Keratinocyte (primary cell): ENCODE data around the gene SNX3. TPM values are rescaled to one million over a fixed set of nuclear protein-coding genes. Genes with fewer than 3 reads are reported as not detected.

ENCODE experiments used
- DNase-seq: peaks from one replicate; pipeline ENCODE4 v3.0.0-alpha.2; 2011; ENCODE audit warnings: low read depth, missing footprints, low spot score
- FAIRE-seq: peaks from 2 replicates; lab custom pipeline; 2011; peaks lifted over from hg19 to GRCh38; lab: Jason Lieb, UNC
- H2AFZ ChIP-seq: 2 replicates; pipeline ENCODE4 v1.6.0; 2012; ENCODE audit warnings: low read length, control low read depth, inconsistent platforms; ENCODE audit not compliant: control insufficient read depth
- H3K27ac ChIP-seq: 2 replicates; pipeline ENCODE4 v1.5.1; 2011; ENCODE audit warnings: low read length; ENCODE audit not compliant: control insufficient read depth, insufficient read depth
- H3K27me3 ChIP-seq: 3 replicates; pipeline ENCODE4 v1.6.0; 2011; ENCODE audit warnings: low read length; ENCODE audit not compliant: control insufficient read depth, insufficient read depth; ENCODE audit errors: extremely low read depth
- H3K36me3 ChIP-seq, 2 experiments: 2 replicates in 1 of 2; 3 replicates in 1 of 2; pipeline ENCODE4 v1.5.1; 2011; ENCODE audit warnings: low read length in 2 of 2, mild to moderate bottlenecking in 1 of 2; ENCODE audit not compliant: control insufficient read depth in 2 of 2, insufficient read depth in 2 of 2; ENCODE audit errors: extremely low read depth in 1 of 2
- H3K4me1 ChIP-seq: 3 replicates; pipeline ENCODE4 v1.5.1; 2011; ENCODE audit warnings: low read length; ENCODE audit not compliant: control insufficient read depth, insufficient read depth; ENCODE audit errors: extremely low read depth
- H3K4me2 ChIP-seq: 3 replicates; pipeline ENCODE4 v1.6.0; 2011; ENCODE audit warnings: low read depth, low read length; ENCODE audit not compliant: control insufficient read depth, insufficient read depth; ENCODE audit errors: extremely low read depth
- H3K4me3 ChIP-seq, 3 experiments: fragments of 200-600 bp in 1 of 3; sonication (generic) in 1 of 3; 2 replicates in 2 of 3; 3 replicates in 1 of 3; pipeline ENCODE4 v1.5.1; 2011 to 2016; ENCODE audit warnings: low read length in 3 of 3, mild to moderate bottlenecking in 3 of 3, control low read depth in 2 of 3, inconsistent platforms in 1 of 3, low read depth in 1 of 3, mixed read lengths in 1 of 3, mixed run types in 1 of 3, moderate library complexity in 1 of 3; ENCODE audit not compliant: control insufficient read depth in 2 of 3, insufficient read depth in 2 of 3; ENCODE audit errors: extremely low read depth in 1 of 3
- H3K79me2 ChIP-seq: 2 replicates; pipeline ENCODE4 v1.6.0; 2012; ENCODE audit warnings: low read length; ENCODE audit not compliant: control insufficient read depth, insufficient read depth
- H3K9ac ChIP-seq: 3 replicates; pipeline ENCODE4 v1.6.0; 2011; ENCODE audit warnings: low read length; ENCODE audit not compliant: control insufficient read depth, insufficient read depth; ENCODE audit errors: extremely low read depth
- H3K9me1 ChIP-seq: 3 replicates; pipeline ENCODE4 v1.6.0; 2011; ENCODE audit warnings: low read length; ENCODE audit not compliant: control insufficient read depth, insufficient read depth; ENCODE audit errors: extremely low read depth
- H3K9me3 ChIP-seq: 2 replicates; pipeline ENCODE4 v1.5.1; 2012; ENCODE audit warnings: low read depth, low read length; ENCODE audit not compliant: control insufficient read depth
- H4K20me1 ChIP-seq: 3 replicates; pipeline ENCODE4 v1.6.0; 2011; ENCODE audit warnings: low read length; ENCODE audit not compliant: control insufficient read depth, insufficient read depth; ENCODE audit errors: extremely low read depth
- CTCF ChIP-seq, 3 experiments: IDR thresholded peaks in 1 of 3; conservative IDR thresholded peaks in 1 of 3; optimal IDR thresholded peaks in 1 of 3; 2 replicates in 2 of 3; 3 replicates in 1 of 3; pipeline versions ENCODE3 to v1.5.1; 2011; ENCODE audit warnings: low read length in 3 of 3, mild to moderate bottlenecking in 3 of 3, moderate library complexity in 2 of 3, control low read depth in 1 of 3, inconsistent platforms in 1 of 3; ENCODE audit not compliant: insufficient read depth in 2 of 3; ENCODE audit errors: extremely low read depth in 1 of 3
- EZH2 ChIP-seq: IDR thresholded peaks from one replicate; pipeline ENCODE4 v1.6.1; 2012; ENCODE audit warnings: inconsistent platforms, mild to moderate bottlenecking, low read length, moderate library complexity
- dilution Hi-C: fragments of 300-500 bp; cut with MboI; formaldehyde crosslinking; loops from one replicate; pipeline ENCODE4 v1.7.0; 2020; ENCODE audit warnings: low sequenced_read_pairs; ENCODE audit not compliant: extremely low pct_ligation_motif_present
- polyA plus RNA-seq, 5 experiments: library from polyadenylated mRNA; depleted of rRNA in 3 of 5; stranded (reverse) in 3 of 5; stranded (forward) in 1 of 5; unstranded in 1 of 5; fragments of >200 nt; gene quantifications; 1 replicate in 1 of 5; 2 replicates in 3 of 5; 3 replicates in 1 of 5; pipeline versions ENCODE4 v1.2.1 to v1.2.3, GENCODE V29; 2011 to 2012; ENCODE audit warnings: missing spikeins in 2 of 5, low read depth in 1 of 5, low replicate concordance in 1 of 5

The SNX3 gene
- polyA plus RNA-seq, 1 donor (not counting 4 experiments of a cell fraction or from before 2014, with no cell fraction given), result 460 TPM

GRCh38 chr6:108291091-108291490 lies 30.3 kb upstream of the SNX3 start:
- FAIRE-seq (no peak), DNase-seq (no peak)
- no peak overlapping the region for H2AFZ ChIP-seq
- no peaks in the 10 kb centered on the region for H3K36me3 ChIP-seq
- dilution Hi-C loops, result no loop called here
- H3K27ac ChIP-seq, result no peak overlapping the region
- TF ChIP-seq CTCF (optimal IDR thresholded peaks at IDR 0.05 in 1 of 3, IDR thresholded peaks at IDR 0.05 in 1 of 3, conservative IDR thresholded peaks at IDR 0.05 in 1 of 3; ENCODE audit: extremely low read depth in 1 of 3, insufficient read depth in 2 of 3, low read length in 3 of 3) (no peak), EZH2 (no peak)
- H3K9me3 ChIP-seq, result no peaks in the 10 kb centered on the region
- H3K4me3 ChIP-seq, result no peak overlapping the region
- no peaks in the 10 kb centered on the region for H4K20me1 ChIP-seq
- no peaks in the 10 kb centered on the region for H3K9me1 ChIP-seq
- H3K4me1 ChIP-seq, result peaks cover 3% of the 10 kb centered on the region
- no peaks in the 10 kb centered on the region for H3K27me3 ChIP-seq
- no peak overlapping the region for H3K9ac ChIP-seq
- H3K79me2 ChIP-seq, result peaks cover 3% of the 10 kb centered on the region
- H3K4me2 ChIP-seq, result no peak overlapping the region

GRCh38 chr6:108288742-108289141 lies 27.9 kb upstream of the SNX3 start:
- dilution Hi-C loops, result no loop called here
- Histone ChIP-seq H3K9ac (no peak overlapping the region), H3K4me2 (no peak overlapping the region), H2AFZ (no peak overlapping the region), H3K27ac (no peak overlapping the region), H3K36me3 (no peaks in the 10 kb centered on the region), H3K4me1 (no peaks in the 10 kb centered on the region), H3K9me1 (no peaks in the 10 kb centered on the region), H3K27me3 (no peaks in the 10 kb centered on the region), H3K4me3 (no peak overlapping the region), H3K79me2 (no peaks in the 10 kb centered on the region), H3K9me3 (no peaks in the 10 kb centered on the region), H4K20me1 (no peaks in the 10 kb centered on the region)
- FAIRE-seq (no peak), DNase-seq (no peak)
- TF ChIP-seq CTCF (optimal IDR thresholded peaks at IDR 0.05 in 1 of 3, IDR thresholded peaks at IDR 0.05 in 1 of 3, conservative IDR thresholded peaks at IDR 0.05 in 1 of 3; ENCODE audit: extremely low read depth in 1 of 3, insufficient read depth in 2 of 3, low read length in 3 of 3) (no peak), EZH2 (no peak)
